Dermis blood vessel endothelial cell (primary cell): ENCODE measurements around the gene SMG6. TPM values are rescaled to one million over a fixed set of nuclear protein-coding genes. Genes with fewer than 3 reads are reported as not detected.

ENCODE experiments used
- DNase-seq: peaks from one replicate; pipeline ENCODE4 v3.0.0; 2010
- total RNA-seq: library from RNA; depleted of rRNA; stranded (reverse); fragments of >200 nt; gene quantifications from 2 replicates; pipeline ENCODE4 v1.2.3, GENCODE V29; 2014

Gene SMG6
- total RNA-seq, 1 donor from 2014 or later, result 29.3 TPM

DNA sequence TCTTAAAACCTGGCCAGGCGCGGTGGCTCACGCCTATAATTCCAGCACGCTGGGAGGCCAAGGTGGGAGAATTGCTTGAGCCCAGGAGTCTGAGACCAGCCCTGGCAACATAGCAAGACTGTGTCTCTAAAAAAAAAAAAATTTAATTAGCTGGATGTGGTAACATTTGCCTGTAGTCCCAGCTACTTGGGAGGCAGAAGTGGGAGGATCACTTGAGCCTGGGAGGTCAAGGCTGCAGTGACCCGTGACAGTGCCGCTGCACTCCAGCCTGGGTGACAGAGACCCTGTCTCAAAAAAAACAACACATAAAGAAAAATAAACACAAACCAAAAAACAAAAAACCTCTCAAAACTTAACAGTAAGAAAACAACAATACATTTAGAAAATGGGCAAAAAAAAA is 106.3 kb downstream of the SMG6 start:
- DNase-seq, result no peak

DNA sequence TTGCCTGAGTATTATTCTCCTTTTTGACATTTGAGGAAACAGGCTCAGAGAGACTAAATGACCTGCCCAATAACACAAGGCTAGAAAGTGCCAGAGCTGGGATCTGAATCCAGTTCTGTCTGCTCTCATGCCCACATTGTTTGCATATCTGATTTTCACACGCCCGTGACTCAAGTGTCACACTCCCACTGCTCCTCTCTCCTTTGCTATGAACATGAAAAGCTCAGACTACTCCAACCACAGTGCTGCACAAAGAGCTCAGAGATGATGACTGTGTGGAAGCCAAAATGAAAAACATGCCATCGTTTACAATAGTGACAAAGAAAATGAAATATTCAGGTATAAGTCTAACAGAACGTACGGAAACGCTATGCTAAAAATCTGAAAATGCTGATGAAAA is 107.9 kb downstream of the SMG6 start:
- DNase-seq, result no peak

- DNase-seq, result peak; percentile 34
Measured at GRCh38 chr17:2194889-2195335, 108.7 kb downstream of the SMG6 start.

- peak; percentile 98 for DNase-seq
Measured at GRCh38 chr17:2192367-2193057, 111.1 kb downstream of the SMG6 start.

- DNase-seq, result peak; percentile 93
Measured at GRCh38 chr17:2191785-2192184, 111.8 kb downstream of the SMG6 start.

DNA sequence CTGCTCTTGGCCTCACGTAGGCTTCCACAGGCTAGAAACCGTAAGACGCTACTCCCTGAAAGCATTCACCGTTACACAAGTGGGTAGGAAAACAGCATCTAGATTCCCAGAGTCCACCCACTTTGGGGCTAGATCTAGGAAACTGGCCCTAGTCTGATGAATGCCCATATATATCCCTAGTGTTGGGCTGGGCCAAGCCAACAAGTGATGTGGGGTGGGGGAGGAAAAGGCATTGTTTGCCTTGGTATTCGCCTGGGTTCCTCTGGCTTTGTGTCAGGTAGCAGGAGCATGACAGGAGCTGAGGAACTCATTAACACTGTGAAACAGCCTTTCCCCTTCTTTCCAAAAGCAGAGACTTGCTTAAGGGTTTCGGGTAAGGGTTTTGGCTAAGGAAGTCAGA is 112.4 kb downstream of the SMG6 start:
- DNase-seq, result peak; percentile 89

GRCh38 chr17:2190014-2190413 is 113.6 kb downstream of the SMG6 start:
- DNase-seq, result peak; percentile 19

DNA sequence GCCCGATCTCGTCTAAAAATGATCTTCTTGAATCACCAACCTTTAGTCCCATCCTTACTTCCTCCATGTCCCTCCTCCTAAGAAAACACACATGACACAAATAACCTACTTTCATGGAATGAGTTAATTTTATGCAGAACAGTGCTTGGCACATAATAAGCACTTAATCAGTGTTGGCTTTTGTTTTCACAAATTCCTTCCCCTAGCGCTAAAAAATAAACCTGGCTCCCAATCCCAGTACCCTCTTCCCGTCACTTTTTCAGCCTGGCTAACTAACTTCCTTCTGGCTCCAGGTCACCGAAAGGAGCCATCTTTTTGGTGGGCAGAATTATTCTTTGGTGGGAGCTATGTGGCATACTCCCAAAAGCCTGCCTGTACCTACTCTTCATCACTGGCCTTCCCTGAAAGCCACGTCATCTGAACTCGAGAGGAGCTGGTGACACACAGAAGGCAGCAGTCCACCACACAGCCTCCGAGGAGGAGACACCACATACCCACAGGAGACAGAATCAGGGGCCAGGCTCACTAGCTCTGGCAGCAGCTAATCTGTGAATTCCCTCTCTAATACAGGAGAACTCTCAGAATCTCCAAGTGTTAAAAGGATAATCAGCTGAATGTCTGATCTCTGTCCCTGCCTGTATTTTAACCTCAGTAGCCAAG is 114.5 kb downstream of the SMG6 start:
- no peak for DNase-seq

- DNase-seq, result no peak
Measured at GRCh38 chr17:2187758-2188157, 115.8 kb downstream of the SMG6 start.

DNA sequence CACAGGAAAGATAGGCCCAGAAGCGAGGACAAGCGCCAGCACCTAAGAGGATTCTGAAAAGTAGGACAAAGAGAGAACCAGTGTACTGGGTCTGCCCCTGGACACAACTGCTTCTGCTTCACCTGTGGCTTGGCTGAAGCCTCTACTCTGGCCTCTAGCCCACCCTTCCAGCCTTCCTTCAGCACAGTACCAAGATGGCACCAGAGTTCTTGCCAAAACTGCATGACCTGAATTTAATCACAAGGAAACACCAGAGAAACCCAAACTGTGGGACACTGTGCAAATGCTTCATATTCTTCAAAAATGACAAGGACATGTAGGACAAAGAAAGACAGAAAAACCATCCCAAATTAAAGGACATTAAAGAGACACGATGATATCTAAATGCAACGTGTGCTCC is 116.6 kb downstream of the SMG6 start:
- DNase-seq, result no peak

- no peak for DNase-seq
Measured at GRCh38 chr17:2184993-2185931, 118.3 kb downstream of the SMG6 start.

DNA sequence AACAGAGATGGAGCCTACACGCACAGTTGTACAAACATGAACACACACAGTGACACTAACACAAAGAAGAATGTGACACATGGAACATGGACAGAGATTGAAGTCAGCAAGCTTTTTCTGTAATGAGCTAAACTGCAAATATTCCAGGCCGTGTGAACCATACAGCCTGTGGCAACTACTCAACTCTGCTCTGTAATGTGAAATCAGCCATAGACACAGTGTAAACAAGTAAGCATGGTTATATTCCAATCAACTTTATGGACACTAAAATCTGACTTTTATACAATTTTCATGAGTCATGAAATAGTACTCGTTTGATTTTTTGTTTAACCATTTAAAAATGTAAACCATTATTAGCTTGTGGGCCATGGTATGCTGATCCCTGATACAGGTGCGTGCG is 120.2 kb downstream of the SMG6 start:
- DNase-seq, result no peak

- DNase-seq, result no peak
Measured at GRCh38 chr17:2181897-2182448, 121.6 kb downstream of the SMG6 start.

DNA sequence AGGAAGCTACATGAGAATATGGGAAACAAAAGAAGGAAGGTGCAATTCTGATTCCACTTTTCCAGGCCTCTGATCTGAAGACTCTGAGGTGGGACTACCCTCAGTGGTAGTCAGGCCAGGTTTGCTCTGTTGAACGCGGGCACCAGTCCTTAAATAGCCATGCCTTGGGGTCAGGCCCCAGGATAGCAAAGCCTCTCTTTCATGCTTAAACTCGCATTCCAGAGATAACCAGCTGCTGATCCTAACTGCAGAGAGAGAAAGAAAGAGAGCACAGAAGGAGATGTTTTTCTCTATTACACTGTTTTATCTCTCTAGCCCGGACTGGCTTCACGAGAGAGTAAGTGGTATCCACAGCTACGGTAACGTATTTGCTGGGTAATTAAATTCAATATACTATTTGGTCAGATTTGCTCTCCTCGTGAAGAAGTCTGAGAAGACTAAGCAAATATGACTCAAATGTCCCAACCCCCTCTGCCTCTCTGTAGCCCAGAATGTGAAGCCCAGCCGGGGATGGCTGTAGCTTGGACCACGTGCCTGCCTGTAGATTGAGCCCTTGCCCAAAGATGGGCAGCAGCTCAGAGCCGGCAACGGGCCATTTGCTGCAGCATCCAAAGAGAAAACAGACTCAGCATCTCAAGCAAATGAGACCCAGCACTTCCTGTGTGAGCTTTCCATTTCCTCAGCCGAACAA is 122.2 kb downstream of the SMG6 start:
- peak; percentile 69 for DNase-seq

GRCh38 chr17:2180768-2181167 is 122.8 kb downstream of the SMG6 start:
- no peak for DNase-seq

GRCh38 chr17:2179615-2180295 is 123.8 kb downstream of the SMG6 start:
- DNase-seq, result peak; percentile 96

- peak; percentile 60 for DNase-seq
Measured at GRCh38 chr17:2178798-2179501, 124.6 kb downstream of the SMG6 start.

DNA sequence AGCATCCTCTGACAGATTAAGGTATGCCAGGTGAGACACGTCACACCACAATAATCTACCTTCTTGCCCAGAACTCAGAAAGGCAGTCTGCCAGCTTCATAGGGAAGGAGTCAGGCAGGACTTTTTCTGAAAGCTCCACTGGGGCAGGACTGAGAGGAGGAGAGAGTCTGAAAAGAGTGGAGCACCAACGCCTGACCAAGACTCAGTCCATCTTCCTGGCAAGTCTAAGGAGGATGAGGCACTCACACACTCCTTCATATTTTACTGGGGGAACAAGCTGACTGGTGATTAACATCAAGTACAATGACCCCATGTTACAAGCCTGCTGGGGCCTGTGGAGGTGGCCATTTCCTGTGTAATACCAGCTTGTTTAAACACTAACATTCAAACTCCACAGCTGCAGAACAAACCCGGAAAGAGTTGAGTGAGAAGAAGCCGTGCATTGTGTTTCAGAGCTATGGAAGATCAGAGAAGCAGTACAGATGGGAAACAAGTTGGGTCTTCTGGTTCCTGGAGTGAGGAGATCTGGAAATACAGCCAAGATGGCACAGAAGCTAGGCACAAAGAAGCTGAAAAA is 126.3 kb downstream of the SMG6 start:
- peak; percentile 89 for DNase-seq

DNA sequence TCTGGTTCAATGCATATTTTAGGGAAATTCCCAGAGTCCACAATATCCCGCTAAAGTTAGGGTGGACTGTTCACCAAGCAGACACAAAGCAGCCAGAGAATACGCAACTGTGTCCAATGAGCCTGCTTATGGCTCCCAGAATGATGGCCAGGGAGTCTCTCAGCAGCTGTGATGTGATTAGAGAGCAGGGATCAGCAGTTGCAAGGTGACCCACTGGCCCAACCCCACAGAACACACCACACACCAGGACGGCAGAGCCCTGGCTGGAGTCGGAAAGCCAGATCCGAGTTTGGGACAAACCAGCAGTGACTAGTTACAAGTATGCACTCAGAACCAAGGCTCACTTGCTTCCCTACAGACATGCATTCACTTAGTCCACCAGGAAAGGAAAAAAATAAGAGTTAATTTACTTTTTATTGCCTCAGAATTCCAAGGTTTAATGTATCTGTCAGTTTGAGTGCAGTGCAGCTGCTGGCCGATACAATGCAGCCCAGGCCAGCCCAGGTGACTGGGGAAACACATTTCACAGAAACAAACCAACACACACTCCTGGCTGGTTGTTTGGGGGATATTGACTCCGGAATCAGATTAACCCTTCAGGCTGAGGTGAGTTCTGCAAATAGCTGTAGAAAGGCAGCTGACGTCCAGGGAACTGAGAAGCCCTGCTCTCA is 127.0 kb downstream of the SMG6 start:
- peak; percentile 61 for DNase-seq

GRCh38 chr17:2175294-2175628 is 128.3 kb downstream of the SMG6 start:
- DNase-seq, result no peak
